Large intestine (tissue), 3 donors: ENCODE measurements around the gene SBF1. TPM values are rescaled to one million over a fixed set of nuclear protein-coding genes. Genes with fewer than 3 reads are reported as not detected.
"Not testable (repeated sequence)": the region's sequence is repeated elsewhere in the genome, so short reads cannot be mapped to it uniquely, and the experiment has no call there.

Experiments
- DNase-seq, 2 donors: peaks; one replicate each; pipeline versions ENCODE4 v3.0.0 to v3.0.0-alpha.2; 2013
- H3K27ac ChIP-seq: one replicate; pipeline ENCODE4 v1.5.1; 2013; ENCODE audit warnings: low read length
- H3K27me3 ChIP-seq: 2 replicates; pipeline ENCODE4 v1.6.1; 2013; ENCODE audit warnings: low read length; ENCODE audit not compliant: control insufficient read depth, insufficient read depth
- H3K36me3 ChIP-seq: 2 replicates; pipeline ENCODE4 v1.6.1; 2013; ENCODE audit warnings: low read length; ENCODE audit not compliant: control insufficient read depth, insufficient read depth
- H3K4me1 ChIP-seq: one replicate; pipeline ENCODE4 v1.6.1; 2013; ENCODE audit warnings: low read length; ENCODE audit not compliant: control insufficient read depth, insufficient read depth
- H3K4me3 ChIP-seq: one replicate; pipeline ENCODE4 v1.5.1; 2013; ENCODE audit warnings: low read length
- H3K9me3 ChIP-seq: one replicate; pipeline ENCODE4 v1.6.1; 2013; ENCODE audit warnings: mild to moderate bottlenecking, low read depth, low read length, moderate library complexity; ENCODE audit not compliant: control insufficient read depth
- WGBS: methylation state at CpG from one replicate; pipeline ENCODE4 v1.1.5; 2013; ENCODE audit warnings: low lambda C conversion rate; ENCODE audit not compliant: insufficient coverage; 5-methylcytosine and 5-hydroxymethylcytosine counted together
- polyA plus RNA-seq: library from polyadenylated mRNA; unstranded; fragments of 120-200 nt; gene quantifications from one replicate; pipeline ENCODE4 v1.2.1, GENCODE V29; 2013

SBF1 gene
- polyA plus RNA-seq, 1 donor: 37.5 TPM

DNA sequence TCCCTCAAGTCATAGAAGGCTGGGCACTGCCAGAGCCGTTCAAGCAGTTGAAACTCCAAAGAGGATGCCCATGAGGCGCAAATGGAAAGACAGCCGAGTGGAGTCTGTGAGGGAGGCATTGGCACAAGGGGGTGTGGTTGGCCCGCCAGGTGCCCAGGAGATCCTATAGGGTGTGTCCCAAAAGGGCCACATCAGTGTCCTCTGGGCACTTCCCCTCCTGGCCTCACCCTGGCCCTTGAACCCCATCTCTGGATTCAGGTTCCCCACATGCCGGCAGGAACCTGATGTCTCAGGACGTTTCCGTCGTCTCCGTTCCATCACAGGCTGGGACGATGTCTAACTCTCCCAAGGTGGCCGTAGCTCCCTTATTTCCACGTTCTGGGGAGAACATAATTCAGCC, 54.3 kb downstream of the SBF1 start:
- Histone ChIP-seq H3K27ac (no peak overlapping the region), H3K9me3 (no peaks in the 10 kb centered on the region), H3K36me3 (peaks cover 86% of the 10 kb centered on the region), H3K4me3 (no peak overlapping the region), H3K4me1 (no peaks in the 10 kb centered on the region), H3K27me3 (no peaks in the 10 kb centered on the region)
- no CpG with 5 or more reads among the region's 12 CpGs for WGBS
- DNase-seq: no peak

GRCh38 chr22:50420015-50420414, 54.8 kb downstream of the SBF1 start:
- DNase-seq: no peak
- Histone ChIP-seq H3K27me3 (no peaks in the 10 kb centered on the region), H3K4me3 (no peak overlapping the region), H3K4me1 (no peaks in the 10 kb centered on the region), H3K27ac (no peak overlapping the region), H3K9me3 (no peaks in the 10 kb centered on the region), H3K36me3 (peaks cover 87% of the 10 kb centered on the region)
- no CpG with 5 or more reads among the region's 10 CpGs for WGBS

DNA sequence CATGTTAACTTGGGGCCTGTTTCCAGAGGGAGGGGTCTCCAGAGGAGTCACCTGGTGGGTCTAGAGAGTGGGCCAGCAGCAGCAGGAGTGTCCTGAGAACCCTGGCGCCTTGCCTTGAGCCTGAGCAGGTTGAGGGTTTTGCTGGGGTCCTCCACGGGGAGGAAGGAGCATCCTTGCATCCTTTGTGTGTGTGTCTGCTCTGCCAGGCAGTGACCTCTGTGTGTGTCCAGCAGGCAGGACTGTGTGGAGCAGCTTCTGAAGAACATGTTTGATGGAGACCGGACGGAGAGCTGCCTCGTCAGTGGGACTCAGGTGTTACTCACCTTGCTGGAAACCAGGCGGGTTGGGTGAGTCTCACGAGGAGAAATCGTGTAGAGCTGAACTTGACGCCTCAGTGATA, 55.7 kb downstream of the SBF1 start:
- no peaks in the 10 kb centered on the region for H3K27me3 ChIP-seq
- H3K4me3 ChIP-seq: no peak overlapping the region
- 100% methylated on average over 3 of the region's 9 CpGs for WGBS
- no peak overlapping the region for H3K27ac ChIP-seq
- H3K9me3 ChIP-seq: no peaks in the 10 kb centered on the region
- H3K4me1 ChIP-seq: no peaks in the 10 kb centered on the region
- H3K36me3 ChIP-seq: peaks cover 92% of the 10 kb centered on the region
- DNase-seq: no peak

DNA sequence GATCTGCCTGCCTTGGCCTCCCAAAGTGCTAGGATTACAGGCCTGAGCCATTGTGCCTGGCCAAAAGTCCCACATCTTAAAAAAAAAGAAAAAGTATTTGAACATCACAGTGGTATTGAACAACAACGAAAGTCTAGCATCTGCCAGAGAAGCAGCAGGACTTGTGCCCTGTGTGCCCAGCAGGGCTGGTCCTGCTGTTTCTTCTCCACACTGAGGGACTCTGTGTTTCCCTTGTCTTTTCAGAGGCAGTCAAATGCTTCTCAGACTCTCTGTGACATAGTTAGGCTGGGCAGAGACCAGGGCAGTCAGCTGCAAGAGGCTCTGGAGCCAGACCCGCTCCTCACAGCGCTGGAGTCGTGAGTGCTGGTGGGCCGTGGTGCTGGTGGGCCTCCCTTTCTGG, 56.2 kb downstream of the SBF1 start:
- H3K4me1 ChIP-seq: no peaks in the 10 kb centered on the region
- H3K27ac ChIP-seq: no peak overlapping the region
- peaks cover 93% of the 10 kb centered on the region for H3K36me3 ChIP-seq
- H3K9me3 ChIP-seq: no peaks in the 10 kb centered on the region
- no CpG with 5 or more reads among the region's 5 CpGs for WGBS
- no peaks in the 10 kb centered on the region for H3K27me3 ChIP-seq
- H3K4me3 ChIP-seq: no peak overlapping the region
- DNase-seq: no peak

DNA sequence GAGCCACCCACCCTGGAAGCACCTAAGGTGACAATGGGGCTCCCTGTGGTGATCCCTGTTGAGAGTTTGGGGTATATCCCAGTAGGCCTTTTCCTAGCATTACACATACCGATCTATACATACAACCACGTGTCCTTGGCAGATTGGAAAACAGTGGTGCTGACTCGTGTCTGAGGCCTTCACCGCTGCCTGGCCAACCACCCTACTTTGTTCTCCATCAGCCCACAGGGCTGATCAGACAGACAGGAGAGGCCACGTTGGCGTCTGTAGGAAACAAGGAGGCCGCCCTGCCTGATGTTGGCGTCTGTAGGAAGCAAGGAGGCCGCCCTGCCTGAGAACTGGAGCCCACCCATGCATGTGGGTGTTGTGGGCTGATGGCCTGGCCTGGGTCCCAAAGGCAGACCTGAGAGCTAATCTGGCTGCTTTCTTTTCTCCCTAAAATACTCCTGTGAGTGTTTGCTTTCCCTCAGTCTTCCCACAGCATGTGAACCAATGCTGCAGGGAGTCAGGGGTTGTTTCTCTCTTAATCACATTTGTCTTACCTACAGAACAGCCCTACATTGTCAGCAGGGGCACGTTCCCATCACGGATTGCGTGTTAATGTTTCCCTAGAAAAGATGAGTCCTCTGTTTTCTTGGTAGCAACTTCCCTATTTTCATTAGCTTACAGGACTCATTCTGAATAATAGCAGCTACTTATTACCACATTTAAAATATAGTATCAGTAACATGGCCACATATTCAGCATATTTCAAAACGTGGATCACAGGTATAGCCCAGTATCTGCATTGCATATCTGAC, 57.2 kb downstream of the SBF1 start:
- H3K9me3 ChIP-seq: no peaks in the 10 kb centered on the region
- no peak for DNase-seq
- no peaks in the 10 kb centered on the region for H3K4me1 ChIP-seq
- H3K27ac ChIP-seq: no peak overlapping the region
- H3K36me3 ChIP-seq: peaks cover 85% of the 10 kb centered on the region
- no peak overlapping the region for H3K4me3 ChIP-seq
- H3K27me3 ChIP-seq: no peaks in the 10 kb centered on the region
- no CpG with 5 or more reads among the region's 13 CpGs for WGBS

DNA sequence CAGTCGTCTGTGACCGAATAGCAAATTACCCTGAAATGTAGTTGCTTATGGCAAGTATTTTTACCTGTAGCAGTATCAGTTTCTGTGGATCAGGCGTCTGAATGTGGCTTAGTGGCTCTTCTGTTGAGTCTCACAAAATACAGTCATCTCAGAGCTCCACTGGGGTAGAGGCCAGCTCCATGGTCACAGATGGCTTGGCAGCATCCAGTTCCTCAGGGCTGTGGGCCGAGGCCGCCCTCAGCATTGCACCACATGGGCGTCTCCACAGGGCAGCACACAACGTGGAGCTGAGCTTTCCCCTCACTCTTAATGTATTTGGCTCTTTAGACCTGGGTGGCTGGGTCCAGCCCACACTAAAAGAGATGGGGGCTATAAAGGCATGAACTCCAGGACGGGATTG, 57.8 kb downstream of the SBF1 start:
- DNase-seq: no peak
- Histone ChIP-seq H3K4me1 (no peaks in the 10 kb centered on the region), H3K9me3 (no peaks in the 10 kb centered on the region), H3K27ac (no peak overlapping the region), H3K4me3 (no peak overlapping the region), H3K36me3 (peaks cover 79% of the 10 kb centered on the region), H3K27me3 (no peaks in the 10 kb centered on the region)
- WGBS: no CpG with 5 or more reads among the region's 8 CpGs

DNA sequence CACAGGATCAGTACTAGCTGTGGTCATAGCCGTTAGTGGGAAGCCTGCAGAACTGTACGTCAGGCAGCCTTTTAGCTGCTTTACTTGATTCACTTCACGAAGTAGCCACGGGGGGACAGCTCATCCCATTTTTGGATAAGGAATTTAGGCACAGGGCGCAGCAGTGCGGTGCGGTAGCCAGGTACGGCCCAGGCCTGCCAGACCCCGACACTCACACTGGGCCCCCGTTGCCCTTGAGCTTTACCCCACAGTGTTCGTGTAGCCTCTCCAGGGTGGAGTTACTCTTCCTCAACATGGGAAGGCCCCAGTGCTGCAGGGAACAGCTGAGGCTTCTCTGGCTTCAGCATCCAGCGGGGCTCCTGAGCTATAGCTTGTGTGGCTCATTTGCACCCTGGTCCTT, 59.4 kb downstream of the SBF1 start:
- no CpG with 5 or more reads among the region's 12 CpGs for WGBS
- no peaks in the 10 kb centered on the region for H3K27me3 ChIP-seq
- H3K27ac ChIP-seq: no peak overlapping the region
- DNase-seq: no peak
- no peaks in the 10 kb centered on the region for H3K4me1 ChIP-seq
- no peak overlapping the region for H3K4me3 ChIP-seq
- H3K9me3 ChIP-seq: no peaks in the 10 kb centered on the region
- H3K36me3 ChIP-seq: peaks cover 68% of the 10 kb centered on the region

DNA sequence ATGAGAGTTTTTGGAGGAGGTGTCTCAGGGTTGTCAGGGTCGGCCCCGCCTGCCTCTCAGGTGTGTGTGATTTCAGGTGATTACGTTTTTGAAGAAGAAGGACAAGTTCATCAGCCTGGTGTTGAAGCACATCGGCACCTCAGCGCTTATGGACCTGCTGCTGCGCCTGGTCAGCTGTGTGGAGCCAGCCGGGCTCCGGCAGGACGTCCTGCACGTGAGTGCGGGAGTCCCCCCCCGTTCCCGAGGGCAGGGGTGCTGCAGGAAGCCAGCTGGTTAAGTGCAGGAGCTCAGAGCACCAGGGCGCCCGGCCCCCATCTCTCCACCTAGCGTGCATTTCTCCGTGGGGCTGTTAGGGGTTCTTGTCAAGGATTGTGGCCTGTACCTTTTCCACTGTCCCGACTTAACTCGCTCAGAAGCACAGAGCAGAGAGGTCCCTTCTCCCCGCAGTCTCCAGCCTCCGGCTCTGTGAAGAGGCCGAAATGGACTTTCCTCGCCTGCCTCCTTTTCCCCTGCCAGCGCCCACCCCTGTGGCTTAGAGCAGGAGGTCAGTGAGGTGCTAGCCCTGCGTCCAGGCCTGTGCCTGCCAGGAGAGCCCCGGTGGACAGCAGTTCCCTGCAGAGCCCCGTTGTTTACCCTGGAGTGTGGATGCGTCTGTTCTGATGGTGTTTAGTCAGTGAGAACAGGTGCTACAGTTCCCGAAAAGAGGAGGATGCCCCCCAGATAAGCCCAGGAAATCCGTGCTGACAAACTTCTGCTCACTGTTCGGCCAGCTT, 60.2 kb downstream of the SBF1 start:
- Histone ChIP-seq H3K27ac (no peak overlapping the region), H3K4me3 (no peak overlapping the region), H3K36me3 (peaks cover 66% of the 10 kb centered on the region), H3K9me3 (no peaks in the 10 kb centered on the region), H3K4me1 (no peaks in the 10 kb centered on the region), H3K27me3 (no peaks in the 10 kb centered on the region)
- DNase-seq: no peak
- no CpG with 5 or more reads among the region's 31 CpGs for WGBS

GRCh38 chr22:50408954-50409353, 65.9 kb downstream of the SBF1 start:
- not testable (repeated sequence) for H3K9me3 ChIP-seq, H3K27me3 ChIP-seq, DNase-seq, H3K4me3 ChIP-seq, H3K4me1 ChIP-seq, H3K27ac ChIP-seq
- peaks cover 33% of the 10 kb centered on the region for H3K36me3 ChIP-seq
- WGBS: no CpG with 5 or more reads among the region's 9 CpGs

DNA sequence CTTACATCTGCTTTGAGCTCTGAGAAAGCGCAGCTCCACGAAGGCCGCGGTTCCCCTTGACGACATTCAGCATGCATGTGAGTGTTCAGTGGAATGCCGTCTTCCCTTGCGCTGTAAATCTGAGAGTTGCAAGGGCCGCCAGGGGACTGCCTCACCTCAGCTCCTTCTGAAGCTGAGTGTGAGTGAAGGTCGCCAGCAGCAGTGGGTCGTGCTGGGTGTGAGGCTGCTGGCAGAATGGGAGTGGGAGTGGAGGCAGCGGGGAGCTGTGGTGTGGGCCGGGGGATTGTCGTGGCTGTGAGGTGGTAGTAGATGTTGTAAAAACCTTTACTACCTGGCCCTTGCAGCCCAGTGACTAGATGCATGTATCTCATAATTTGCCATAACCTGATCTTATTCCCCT, 66.5 kb downstream of the SBF1 start:
- Histone ChIP-seq H3K4me1 (no peaks in the 10 kb centered on the region), H3K27ac (no peak overlapping the region), H3K9me3 (no peaks in the 10 kb centered on the region), H3K36me3 (peaks cover 28% of the 10 kb centered on the region), H3K4me3 (no peak overlapping the region), H3K27me3 (no peaks in the 10 kb centered on the region)
- no peak for DNase-seq
- no CpG with 5 or more reads among the region's 13 CpGs for WGBS
